Fibroblast of lung (primary cell): ENCODE results near the gene CDYL2. TPM values are rescaled to one million over a fixed set of nuclear protein-coding genes. Genes with fewer than 3 reads are reported as not detected.
A peak's percentile ranks its signal among the peaks of the same experiment; 100 is the strongest.

Experiments
- DNase-seq, 2 donors: peaks; one replicate each; pipeline versions ENCODE4 v3.0.0 to v3.0.0-alpha.2; 2010; ENCODE audit warnings: low read depth in 2 of 2
- H2AFZ ChIP-seq: 2 replicates; pipeline ENCODE4 v1.5.1; 2012; ENCODE audit warnings: low read length, control low read depth, inconsistent platforms
- H3K27ac ChIP-seq: 2 replicates; pipeline ENCODE4 v1.5.1; 2011; ENCODE audit warnings: low read length, control low read depth; ENCODE audit not compliant: insufficient read depth
- H3K27me3 ChIP-seq: 2 replicates; pipeline ENCODE4 v1.5.1; 2011; ENCODE audit warnings: mild to moderate bottlenecking, low read length; ENCODE audit not compliant: control insufficient read depth, insufficient read depth
- H3K36me3 ChIP-seq: 2 replicates; pipeline ENCODE4 v1.5.1; 2011; ENCODE audit warnings: low read length; ENCODE audit not compliant: control insufficient read depth, insufficient read depth
- H3K4me1 ChIP-seq: 2 replicates; pipeline ENCODE4 v1.5.1; 2011; ENCODE audit warnings: low read length; ENCODE audit not compliant: control insufficient read depth, insufficient read depth; ENCODE audit errors: extremely low read depth
- H3K4me2 ChIP-seq: 2 replicates; pipeline ENCODE4 v1.5.1; 2011; ENCODE audit warnings: low read length, control low read depth; ENCODE audit not compliant: insufficient read depth; ENCODE audit errors: extremely low read depth
- H3K4me3 ChIP-seq, 4 experiments: fragments of 200-600 bp in 1 of 4; sonication (generic) in 1 of 4; replicated peaks in 1 of 4; 2 replicates each; pipeline ENCODE4 v1.5.1; 2011 to 2016; ENCODE audit warnings: low read length in 4 of 4, low read depth in 3 of 4, mild to moderate bottlenecking in 3 of 4, control low read depth in 2 of 4, inconsistent platforms in 1 of 4, mixed read lengths in 1 of 4; ENCODE audit not compliant: insufficient read depth in 1 of 4; ENCODE audit errors: control extremely low read depth in 1 of 4
- H3K79me2 ChIP-seq: 2 replicates; pipeline ENCODE4 v1.5.1; 2012; ENCODE audit warnings: mild to moderate bottlenecking, low read length, inconsistent platforms; ENCODE audit not compliant: control insufficient read depth, insufficient read depth
- H3K9ac ChIP-seq: 2 replicates; pipeline ENCODE4 v1.5.1; 2011; ENCODE audit warnings: mild to moderate bottlenecking, low read length, control low read depth; ENCODE audit not compliant: insufficient read depth
- H3K9me3 ChIP-seq: 2 replicates; pipeline ENCODE4 v1.5.1; 2012; ENCODE audit warnings: low read depth, low read length; ENCODE audit not compliant: control insufficient read depth, insufficient read depth
- H4K20me1 ChIP-seq: 2 replicates; pipeline ENCODE4 v1.5.1; 2011; ENCODE audit warnings: low read length; ENCODE audit not compliant: control insufficient read depth, insufficient read depth; ENCODE audit errors: extremely low read depth
- CTCF ChIP-seq, 2 donors: IDR thresholded peaks in 1 of 2; conservative IDR thresholded peaks in 1 of 2; 1 replicate in 1 of 2; 2 replicates in 1 of 2; pipeline ENCODE4 v1.5.1; 2011 to 2012; ENCODE audit warnings: low read length in 2 of 2, control low read depth in 1 of 2, inconsistent platforms in 1 of 2, low read depth in 1 of 2, mild to moderate bottlenecking in 1 of 2
- EZH2 ChIP-seq: IDR thresholded peaks from 2 replicates; pipeline ENCODE4 v1.5.1; 2012; ENCODE audit warnings: low read length, control low read depth, mild to moderate bottlenecking; ENCODE audit errors: missing control alignments
- polyA plus RNA-seq, 2 donors: library from polyadenylated mRNA; depleted of rRNA in 1 of 2; stranded (reverse) in 1 of 2; unstranded in 1 of 2; fragments of >200 nt; gene quantifications; 2 replicates each; pipeline ENCODE4 v1.2.1, GENCODE V29; 2011 to 2012; ENCODE audit warnings: missing spikeins in 1 of 2
- total RNA-seq: library from RNA; depleted of rRNA; stranded (reverse); fragments of >200 nt; gene quantifications from 2 replicates; pipeline ENCODE4 v1.2.1, GENCODE V29; 2014

CDYL2 gene
- total and polyA plus RNA-seq, 2 donors (not counting 1 experiment from before 2014, with no cell fraction given), result 1.1 to 3.5 TPM

- Histone ChIP-seq H2AFZ (no peak overlapping the region), H3K27ac (no peak overlapping the region), H3K36me3 (no peaks in the 10 kb centered on the region), H3K9ac (no peak overlapping the region), H3K4me1 (no peaks in the 10 kb centered on the region), H3K27me3 (no peaks in the 10 kb centered on the region), H3K9me3 (no peaks in the 10 kb centered on the region), H4K20me1 (no peaks in the 10 kb centered on the region), H3K4me2 (no peak overlapping the region), H3K79me2 (no peaks in the 10 kb centered on the region), H3K4me3 (no peak overlapping the region)
- TF ChIP-seq EZH2, result no peak
- TF ChIP-seq CTCF (conservative IDR thresholded peaks at IDR 0.05 in 1 of 2, IDR thresholded peaks at IDR 0.05 in 1 of 2; ENCODE audit: low read depth in 1 of 2, low read length in 2 of 2), result no peak
- no peak for DNase-seq
Observed at GRCh38 chr16:80807906-80808305, 3.5 kb upstream of the CDYL2 start.

GRCh38 chr16:80806927-80807340 lies 2.5 kb upstream of the CDYL2 start:
- no peaks in the 10 kb centered on the region for H4K20me1 ChIP-seq
- no peak overlapping the region for H2AFZ ChIP-seq
- no peaks in the 10 kb centered on the region for H3K36me3 ChIP-seq
- H3K79me2 ChIP-seq, result no peaks in the 10 kb centered on the region
- TF ChIP-seq EZH2, result no peak
- TF ChIP-seq CTCF (conservative IDR thresholded peaks at IDR 0.05 in 1 of 2, IDR thresholded peaks at IDR 0.05 in 1 of 2; ENCODE audit: low read depth in 1 of 2, low read length in 2 of 2), result no peak
- peak; percentile 49 to 81 for DNase-seq
- no peaks in the 10 kb centered on the region for H3K27me3 ChIP-seq
- no peak overlapping the region for H3K4me3 ChIP-seq
- H3K9me3 ChIP-seq, result no peaks in the 10 kb centered on the region
- H3K4me1 ChIP-seq, result no peaks in the 10 kb centered on the region
- H3K4me2 ChIP-seq, result no peak overlapping the region
- H3K27ac ChIP-seq, result no peak overlapping the region
- H3K9ac ChIP-seq, result no peak overlapping the region

GRCh38 chr16:80806289-80806688 lies 1.9 kb upstream of the CDYL2 start:
- H3K4me1 ChIP-seq, result no peaks in the 10 kb centered on the region
- H3K9me3 ChIP-seq, result no peaks in the 10 kb centered on the region
- TF ChIP-seq EZH2 (no peak), CTCF (conservative IDR thresholded peaks at IDR 0.05 in 1 of 2, IDR thresholded peaks at IDR 0.05 in 1 of 2; ENCODE audit: low read depth in 1 of 2, low read length in 2 of 2) (no peak)
- H3K27ac ChIP-seq, result no peak overlapping the region
- no peak overlapping the region for H3K9ac ChIP-seq
- no peak overlapping the region for H2AFZ ChIP-seq
- H3K27me3 ChIP-seq, result no peaks in the 10 kb centered on the region
- H3K4me2 ChIP-seq, result no peak overlapping the region
- H3K79me2 ChIP-seq, result no peaks in the 10 kb centered on the region
- H4K20me1 ChIP-seq, result no peaks in the 10 kb centered on the region
- H3K36me3 ChIP-seq, result no peaks in the 10 kb centered on the region
- no peak for DNase-seq
- no peak overlapping the region for H3K4me3 ChIP-seq
